Esophagus squamous epithelium (tissue), 4 donors: ENCODE results near the gene TSPAN9.

Source experiments
- POLR2A ChIP-seq, 4 donors: fragments of 450-650 bp; IDR thresholded peaks; one replicate each; pipeline ENCODE4 v1.6.1; 2017; ENCODE audit warnings: antibody characterized with exemption in 4 of 4, mild to moderate bottlenecking in 4 of 4, moderate library complexity in 3 of 4
- TF ChIP-seq, protein P1 (sequence below), 6 experiments: fragments of 450-650 bp in 4 of 6; fragments of 200-600 bp in 2 of 6; sonication (generic) in 2 of 6; IDR thresholded peaks; one replicate each; pipeline ENCODE4 v1.5.1; 2016 to 2019; ENCODE audit warnings: antibody characterized with exemption in 6 of 6, mild to moderate bottlenecking in 4 of 6, moderate library complexity in 4 of 6

DNA sequence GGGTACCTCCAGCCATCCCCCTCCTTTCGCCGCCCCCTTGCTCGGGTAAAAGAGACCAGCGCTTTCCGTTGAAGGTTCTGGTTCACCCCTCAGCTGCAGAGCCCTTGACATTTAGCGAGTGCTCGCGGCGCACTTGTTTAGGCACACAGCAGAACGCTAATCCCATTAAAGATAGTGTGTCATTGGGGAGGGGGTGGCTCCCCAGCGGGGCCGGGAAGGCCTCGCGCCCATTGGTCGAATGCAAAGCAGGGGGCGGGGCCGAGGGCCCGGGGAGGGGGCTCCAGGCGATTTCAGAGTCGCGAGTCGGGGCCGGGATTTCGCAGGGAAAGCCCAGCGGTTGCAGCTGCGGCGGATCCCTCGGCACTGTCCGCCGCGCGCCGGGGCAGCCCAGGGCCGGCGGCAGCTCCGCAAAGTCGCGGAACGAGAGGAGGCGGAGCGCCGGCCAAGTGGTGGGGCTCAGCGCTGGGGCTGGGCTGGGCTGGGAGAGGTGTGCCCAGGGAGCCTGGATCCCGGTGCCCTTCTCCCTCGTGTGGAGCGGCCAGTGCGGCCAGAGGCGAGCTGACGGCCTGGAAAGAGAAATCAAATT is 122.9 kb downstream of the TSPAN9 start:
- TF ChIP-seq, protein P1, sequence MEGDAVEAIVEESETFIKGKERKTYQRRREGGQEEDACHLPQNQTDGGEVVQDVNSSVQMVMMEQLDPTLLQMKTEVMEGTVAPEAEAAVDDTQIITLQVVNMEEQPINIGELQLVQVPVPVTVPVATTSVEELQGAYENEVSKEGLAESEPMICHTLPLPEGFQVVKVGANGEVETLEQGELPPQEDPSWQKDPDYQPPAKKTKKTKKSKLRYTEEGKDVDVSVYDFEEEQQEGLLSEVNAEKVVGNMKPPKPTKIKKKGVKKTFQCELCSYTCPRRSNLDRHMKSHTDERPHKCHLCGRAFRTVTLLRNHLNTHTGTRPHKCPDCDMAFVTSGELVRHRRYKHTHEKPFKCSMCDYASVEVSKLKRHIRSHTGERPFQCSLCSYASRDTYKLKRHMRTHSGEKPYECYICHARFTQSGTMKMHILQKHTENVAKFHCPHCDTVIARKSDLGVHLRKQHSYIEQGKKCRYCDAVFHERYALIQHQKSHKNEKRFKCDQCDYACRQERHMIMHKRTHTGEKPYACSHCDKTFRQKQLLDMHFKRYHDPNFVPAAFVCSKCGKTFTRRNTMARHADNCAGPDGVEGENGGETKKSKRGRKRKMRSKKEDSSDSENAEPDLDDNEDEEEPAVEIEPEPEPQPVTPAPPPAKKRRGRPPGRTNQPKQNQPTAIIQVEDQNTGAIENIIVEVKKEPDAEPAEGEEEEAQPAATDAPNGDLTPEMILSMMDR (IDR thresholded peaks at IDR 0.05), result no peak
- TF ChIP-seq POLR2A (IDR thresholded peaks at IDR 0.05), result no peak
